K562 (cell line): ENCODE data around the gene CLDND1.

ENCODE experiments used
- CSDE1 ChIP-seq, 2 experiments: fragments of 450-650 bp; IDR thresholded peaks; 2 replicates each; pipeline ENCODE4 v1.6.1; 2016; ENCODE audit warnings: mild to moderate bottlenecking in 1 of 2
- EZH2 ChIP-seq: IDR thresholded peaks from 2 replicates; pipeline ENCODE4 v1.6.1; 2012; ENCODE audit warnings: low read depth, mild to moderate bottlenecking, inconsistent platforms, low read length, borderline replicate concordance
- FOXJ3 ChIP-seq: sonication (generic); formaldehyde crosslinking; IDR thresholded peaks from 2 replicates; pipeline ENCODE4 v1.4.0; 2020; ENCODE audit warnings: mild to moderate bottlenecking, missing genetic modification reagents
- JUND ChIP-seq, 2 experiments: IDR thresholded peaks; 2 replicates in 1 of 2; 3 replicates in 1 of 2; pipeline ENCODE4 v1.6.1; 2011; ENCODE audit warnings: borderline replicate concordance in 2 of 2, low read depth in 2 of 2, low read length in 2 of 2, improper control_type of control experiment in 1 of 2, missing biosample characterization in 1 of 2, missing genetic modification characterization in 1 of 2, missing genetic modification reagents in 1 of 2
- NFIC ChIP-seq: fragments of 450-650 bp; IDR thresholded peaks from 2 replicates; pipeline ENCODE4 v1.6.1; 2017; ENCODE audit warnings: mild to moderate bottlenecking, inconsistent platforms
- RAD21 ChIP-seq, 2 experiments: fragments of 250-450 bp in 1 of 2; fragments of 450-650 bp in 1 of 2; sonication (Bioruptor Pico) in 1 of 2; formaldehyde crosslinking in 1 of 2; IDR thresholded peaks in 1 of 2; conservative IDR thresholded peaks in 1 of 2; 2 replicates each; pipeline versions ENCODE4 v1.4.0 to v1.8.0; 2020 to 2022; ENCODE audit warnings: mild to moderate bottlenecking in 2 of 2, moderate library complexity in 1 of 2
- SETDB1 ChIP-seq: IDR thresholded peaks from one replicate; pipeline ENCODE4 v1.6.1; 2012; ENCODE audit warnings: low read length, control low read depth, inconsistent platforms
- SUPT5H ChIP-seq: fragments of 450-650 bp; IDR thresholded peaks from 2 replicates; pipeline ENCODE4 v1.6.1; 2016
- TBL1XR1 ChIP-seq, 2 experiments: IDR thresholded peaks; 2 replicates each; pipeline ENCODE4 v1.6.1; 2012; ENCODE audit warnings: improper control_type of control experiment in 2 of 2, low read length in 2 of 2, mild to moderate bottlenecking in 1 of 2
- ZNF253 ChIP-seq: fragments of 250-450 bp; sonication (Bioruptor Pico); conservative IDR thresholded peaks from 2 replicates; pipeline ENCODE4 v1.6.1; 2021; ENCODE audit warnings: mild to moderate bottlenecking
- TF ChIP-seq, protein P1 (sequence below): sonication (generic); formaldehyde crosslinking; IDR thresholded peaks from 2 replicates; pipeline ENCODE4 v1.8.1; 2023; ENCODE audit warnings: mild to moderate bottlenecking, missing genetic modification reagents
- TF ChIP-seq, protein P2 (sequence below), 3 experiments: IDR thresholded peaks in 2 of 3; conservative IDR thresholded peaks in 1 of 3; 2 replicates each; pipeline ENCODE4 v1.5.1; 2011 to 2012; ENCODE audit warnings: low read length in 3 of 3, mild to moderate bottlenecking in 3 of 3, control low read depth in 2 of 3, improper control_type of control experiment in 1 of 3, inconsistent platforms in 1 of 3, low read depth in 1 of 3, mixed read lengths in 1 of 3, moderate library complexity in 1 of 3; ENCODE audit not compliant: insufficient read depth in 2 of 3

DNA sequence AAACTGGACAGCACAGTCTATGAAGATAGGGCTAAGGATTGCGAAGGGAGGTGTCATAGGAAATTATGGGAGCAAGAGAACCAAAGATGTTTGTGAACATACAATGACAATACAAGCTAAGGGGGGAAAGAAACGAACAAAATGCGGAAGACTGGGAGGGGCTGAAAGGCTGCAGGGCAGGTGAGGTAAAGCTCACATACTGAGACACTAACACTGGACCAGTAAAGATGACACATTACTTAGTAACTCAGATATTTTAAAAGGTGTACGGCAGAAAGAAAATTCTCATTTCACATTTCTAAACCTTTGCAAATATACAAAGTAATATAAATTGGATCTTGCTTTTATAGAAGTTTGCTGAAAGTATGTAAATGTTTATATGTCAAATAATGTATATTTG, 10.1 kb downstream of the CLDND1 start:
- TF ChIP-seq JUND (IDR thresholded peaks at IDR 0.05; ENCODE audit: borderline replicate concordance, low read depth, low read length), result no peak
- TF ChIP-seq JUND (tag; IDR thresholded peaks at IDR 0.05; ENCODE audit: borderline replicate concordance, low read depth, low read length), result no peak
- TF ChIP-seq TBL1XR1 (IDR thresholded peaks at IDR 0.05; ENCODE audit: low read length in 2 of 2), result no peak
- no peak for TF ChIP-seq SUPT5H
- TF ChIP-seq CSDE1 (IDR thresholded peaks at IDR 0.05), result no peak
- no peak for TF ChIP-seq NFIC
- TF ChIP-seq EZH2, result no peak
- no peak for TF ChIP-seq ZNF253 (CRISPR knock-in tag)
- TF ChIP-seq RAD21 (CRISPR knock-in tag; conservative IDR thresholded peaks at IDR 0.05 in 1 of 2, IDR thresholded peaks at IDR 0.05 in 1 of 2), result no peak
- no peak for TF ChIP-seq SETDB1
- TF ChIP-seq, protein P1, sequence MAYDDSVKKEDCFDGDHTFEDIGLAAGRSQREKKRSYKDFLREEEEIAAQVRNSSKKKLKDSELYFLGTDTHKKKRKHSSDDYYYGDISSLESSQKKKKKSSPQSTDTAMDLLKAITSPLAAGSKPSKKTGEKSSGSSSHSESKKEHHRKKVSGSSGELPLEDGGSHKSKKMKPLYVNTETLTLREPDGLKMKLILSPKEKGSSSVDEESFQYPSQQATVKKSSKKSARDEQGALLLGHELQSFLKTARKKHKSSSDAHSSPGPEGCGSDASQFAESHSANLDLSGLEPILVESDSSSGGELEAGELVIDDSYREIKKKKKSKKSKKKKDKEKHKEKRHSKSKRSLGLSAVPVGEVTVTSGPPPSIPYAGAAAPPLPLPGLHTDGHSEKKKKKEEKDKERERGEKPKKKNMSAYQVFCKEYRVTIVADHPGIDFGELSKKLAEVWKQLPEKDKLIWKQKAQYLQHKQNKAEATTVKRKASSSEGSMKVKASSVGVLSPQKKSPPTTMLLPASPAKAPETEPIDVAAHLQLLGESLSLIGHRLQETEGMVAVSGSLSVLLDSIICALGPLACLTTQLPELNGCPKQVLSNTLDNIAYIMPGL (CRISPR knock-in tag), result no peak
- TF ChIP-seq, protein P2, sequence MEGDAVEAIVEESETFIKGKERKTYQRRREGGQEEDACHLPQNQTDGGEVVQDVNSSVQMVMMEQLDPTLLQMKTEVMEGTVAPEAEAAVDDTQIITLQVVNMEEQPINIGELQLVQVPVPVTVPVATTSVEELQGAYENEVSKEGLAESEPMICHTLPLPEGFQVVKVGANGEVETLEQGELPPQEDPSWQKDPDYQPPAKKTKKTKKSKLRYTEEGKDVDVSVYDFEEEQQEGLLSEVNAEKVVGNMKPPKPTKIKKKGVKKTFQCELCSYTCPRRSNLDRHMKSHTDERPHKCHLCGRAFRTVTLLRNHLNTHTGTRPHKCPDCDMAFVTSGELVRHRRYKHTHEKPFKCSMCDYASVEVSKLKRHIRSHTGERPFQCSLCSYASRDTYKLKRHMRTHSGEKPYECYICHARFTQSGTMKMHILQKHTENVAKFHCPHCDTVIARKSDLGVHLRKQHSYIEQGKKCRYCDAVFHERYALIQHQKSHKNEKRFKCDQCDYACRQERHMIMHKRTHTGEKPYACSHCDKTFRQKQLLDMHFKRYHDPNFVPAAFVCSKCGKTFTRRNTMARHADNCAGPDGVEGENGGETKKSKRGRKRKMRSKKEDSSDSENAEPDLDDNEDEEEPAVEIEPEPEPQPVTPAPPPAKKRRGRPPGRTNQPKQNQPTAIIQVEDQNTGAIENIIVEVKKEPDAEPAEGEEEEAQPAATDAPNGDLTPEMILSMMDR (IDR thresholded peaks at IDR 0.05 in 2 of 3, conservative IDR thresholded peaks at IDR 0.05 in 1 of 3; ENCODE audit: insufficient read depth in 2 of 3, low read depth in 1 of 3, low read length in 3 of 3), result no peak
- TF ChIP-seq FOXJ3 (CRISPR knock-in tag), result no peak
